GM12865 (cell line): ENCODE measurements around the gene RAB11FIP4.
"Not testable (repeated sequence)": the region's sequence is repeated elsewhere in the genome, so short reads cannot be mapped to it uniquely, and the experiment has no call there.

Source experiments
- DNase-seq: peaks from one replicate; pipeline ENCODE4 v3.0.0; 2010; ENCODE audit warnings: low read depth
- H3K4me3 ChIP-seq: 2 replicates; pipeline ENCODE4 v1.5.1; 2011; ENCODE audit warnings: mild to moderate bottlenecking, low read depth, low read length, control low read depth
- CTCF ChIP-seq: IDR thresholded peaks from 2 replicates; pipeline ENCODE4 v1.5.1; 2011; ENCODE audit warnings: low read length, control low read depth, low read depth, inconsistent platforms; ENCODE audit not compliant: insufficient read depth; ENCODE audit errors: missing control alignments

The RAB11FIP4 gene

GRCh38 chr17:31433811-31434726, 42.6 kb downstream of the RAB11FIP4 start:
- H3K4me3 ChIP-seq, result no peak overlapping the region
- TF ChIP-seq CTCF, result no peak

DNA sequence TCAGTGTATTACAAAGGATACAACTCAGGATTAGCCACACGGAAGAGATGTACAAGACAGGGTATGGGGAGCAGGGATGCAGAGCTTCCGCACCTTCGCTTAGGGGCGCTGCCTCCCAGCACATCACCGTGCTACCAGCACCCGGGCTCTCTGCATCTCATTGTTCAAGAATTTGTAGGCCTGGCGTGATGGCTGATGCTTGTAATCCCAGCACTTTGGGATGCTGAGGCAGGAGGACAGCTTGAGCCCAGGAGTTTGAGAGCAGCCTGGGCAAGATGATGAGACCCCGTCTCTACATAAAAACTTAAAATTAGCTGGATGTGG, 43.2 kb downstream of the RAB11FIP4 start:
- DNase-seq, result no peak
- H3K4me3 ChIP-seq, result no peak overlapping the region
- no peak for TF ChIP-seq CTCF

More at GRCh38 chr17:31433811-31434726, 42.6 kb downstream of the RAB11FIP4 start:
- no peak for DNase-seq

- no peak for TF ChIP-seq CTCF
- DNase-seq, result no peak
These were observed 44.1 kb downstream of the RAB11FIP4 start for GRCh38 chr17:31435581-31435980.

DNA sequence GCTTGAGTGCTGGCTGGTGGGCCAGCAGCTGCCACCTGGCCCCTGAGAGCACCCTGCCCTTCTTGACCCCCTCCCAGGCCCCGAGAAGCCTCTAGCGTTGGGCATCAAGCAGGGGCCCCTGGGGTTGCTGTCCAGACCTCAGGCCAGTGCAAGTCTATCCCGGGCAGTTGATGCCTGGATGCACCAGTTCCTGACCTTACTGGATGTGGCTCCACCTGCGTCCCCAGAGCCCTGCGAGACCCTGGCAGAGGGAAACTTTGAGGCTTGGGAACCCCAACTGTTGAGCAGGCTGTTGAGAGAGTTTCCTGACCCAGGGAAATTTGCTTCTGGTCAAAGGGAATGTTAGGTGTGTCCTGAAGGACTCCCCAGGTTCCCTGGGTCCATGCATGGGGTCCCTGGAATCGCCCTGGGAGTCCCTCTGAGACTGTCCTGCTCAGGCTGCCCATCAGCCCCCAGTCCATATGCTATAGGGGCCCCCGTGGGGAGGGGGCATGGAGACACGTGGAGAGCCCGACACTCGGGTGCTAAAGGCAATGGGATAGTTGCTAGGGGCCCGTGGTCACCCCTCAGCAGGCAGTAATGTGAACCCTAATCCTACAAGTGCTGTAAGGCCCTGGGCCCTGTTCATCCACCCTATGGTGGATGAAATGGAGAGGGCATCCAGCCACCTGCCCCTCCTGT, 46.4 kb downstream of the RAB11FIP4 start:
- DNase-seq, result no peak
- no peak for TF ChIP-seq CTCF
- H3K4me3 ChIP-seq, result no peak overlapping the region

More at GRCh38 chr17:31435581-31435980, 44.1 kb downstream of the RAB11FIP4 start:
- H3K4me3 ChIP-seq, result no peak overlapping the region

DNA sequence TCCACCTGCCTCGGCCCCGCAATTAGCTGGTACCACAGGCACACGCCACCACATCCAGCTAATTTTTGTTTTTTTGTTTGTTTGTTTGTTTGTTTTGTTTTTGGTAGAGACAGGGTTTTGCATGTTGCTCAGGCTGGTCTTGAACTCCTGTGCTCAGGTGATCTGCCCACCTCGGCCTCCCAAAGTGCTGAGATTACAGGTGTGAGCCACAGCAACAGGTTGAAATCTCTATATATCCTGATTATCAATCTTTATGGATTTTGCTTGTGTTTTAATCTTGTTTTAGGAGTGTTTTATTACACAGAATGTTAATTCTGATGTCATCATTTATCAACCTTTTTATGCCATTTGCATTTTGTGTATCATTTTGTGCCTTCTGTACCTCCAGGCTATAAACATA, 48.2 kb downstream of the RAB11FIP4 start:
- no peak for DNase-seq
- no peak for TF ChIP-seq CTCF

DNA sequence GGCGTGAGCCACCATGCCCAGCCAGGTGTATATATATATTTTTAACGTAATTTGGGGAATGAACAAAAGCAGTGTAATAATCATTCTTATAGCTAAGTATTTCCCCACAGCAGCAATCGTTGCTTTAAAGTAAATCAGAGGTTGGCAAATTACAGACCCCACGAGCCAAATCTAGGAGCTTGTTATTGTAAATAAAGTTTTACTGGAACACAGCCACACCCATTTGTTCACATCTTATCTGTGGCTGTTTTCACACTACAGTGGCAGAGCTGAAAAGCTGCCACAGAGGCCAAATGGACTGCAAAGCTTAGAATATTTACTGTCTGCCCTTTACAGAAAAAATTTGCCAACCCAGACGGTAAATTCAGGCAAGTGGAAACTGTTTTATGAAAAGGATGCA, 50.8 kb downstream of the RAB11FIP4 start:
- no peak for TF ChIP-seq CTCF
- H3K4me3 ChIP-seq, result no peak overlapping the region
- DNase-seq, result no peak

More for the DNA sequence above, 48.2 kb downstream of the RAB11FIP4 start:
- H3K4me3 ChIP-seq, result no peak overlapping the region

DNA sequence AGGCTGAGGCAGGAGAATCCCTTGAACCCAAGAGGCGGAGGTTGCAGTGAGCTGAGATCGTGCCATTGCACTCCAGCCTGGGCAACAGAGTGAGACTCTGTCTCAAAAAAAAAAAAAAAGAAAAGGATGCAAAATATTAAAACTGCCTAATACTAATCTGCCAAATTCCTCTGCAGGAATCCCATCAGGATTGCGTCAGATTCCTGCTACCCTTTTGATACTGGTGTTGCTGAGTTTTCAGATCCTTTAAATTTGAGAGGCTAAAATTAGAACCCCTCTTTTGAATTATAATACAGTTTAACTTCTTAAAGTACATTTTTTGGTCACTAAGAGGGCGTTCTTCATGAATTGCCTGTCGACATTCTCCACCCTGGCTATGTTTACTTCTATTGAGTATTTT, 51.4 kb downstream of the RAB11FIP4 start:
- H3K4me3 ChIP-seq, DNase-seq: not testable (repeated sequence)
